H1 (cell line): Measurements from ENCODE around the gene UMODL1. TPM values are rescaled to one million over a fixed set of nuclear protein-coding genes. Genes with fewer than 3 reads are reported as not detected.

Source experiments
- CHD1 ChIP-seq: IDR thresholded peaks from 2 replicates; pipeline ENCODE4 v1.6.1; 2012; ENCODE audit warnings: low read depth, low read length, improper control_type of control experiment
- EZH2 ChIP-seq: fragments of 200-600 bp; sonication (generic); IDR thresholded peaks from 2 replicates; pipeline ENCODE4 v1.7.1; 2012; ENCODE audit warnings: low read depth, mild to moderate bottlenecking, moderate library complexity, low read length, inconsistent platforms; ENCODE audit not compliant: severe bottlenecking
- FOSL1 ChIP-seq: IDR thresholded peaks from 2 replicates; pipeline ENCODE4 v1.6.1; 2011; ENCODE audit warnings: mild to moderate bottlenecking, low read depth, low read length, moderate library complexity; ENCODE audit not compliant: insufficient read depth
- MAX ChIP-seq: IDR thresholded peaks from 2 replicates; pipeline ENCODE4 v1.6.1; 2012; ENCODE audit warnings: inconsistent platforms
- RNF2 ChIP-seq: fragments of 200-900, 300-1000 bp; sonication (generic); IDR thresholded peaks from 2 replicates; pipeline ENCODE4 v1.7.1; 2016; ENCODE audit warnings: borderline replicate concordance, low read depth, mild to moderate bottlenecking, antibody characterized with exemption, low read length; ENCODE audit not compliant: poor library complexity, severe bottlenecking; ENCODE audit errors: missing control alignments
- TBP ChIP-seq: IDR thresholded peaks from 2 replicates; pipeline ENCODE4 v1.6.1; 2011; ENCODE audit warnings: low read depth, low read length, improper control_type of control experiment
- TCF12 ChIP-seq: IDR thresholded peaks from 2 replicates; pipeline ENCODE4 v1.6.1; 2011; ENCODE audit warnings: low read depth, mild to moderate bottlenecking, low read length
- TEAD4 ChIP-seq: IDR thresholded peaks from 2 replicates; pipeline ENCODE4 v1.6.1; 2012; ENCODE audit warnings: low read depth, low read length, inconsistent platforms, mixed read lengths
- polyA plus RNA-seq, 7 experiments: library from polyadenylated mRNA; depleted of rRNA in 3 of 7; stranded (reverse) in 5 of 7; unstranded in 2 of 7; fragments of >200 nt in 5 of 7; fragments of 200-250 nt in 2 of 7; gene quantifications; 1 replicate in 5 of 7; 2 replicates in 1 of 7; 4 replicates in 1 of 7; pipeline versions ENCODE4 v1.2.1 to v1.2.3, GENCODE V29; 2011 to 2013; ENCODE audit warnings: missing spikeins in 2 of 7, mixed read lengths in 2 of 7
- total RNA-seq: library from RNA; stranded (reverse); fragmentation: NEBNext Ultra II Directional; extraction: Animal tissue kit (Norgen Biotek cat#: 25700); gene quantifications from 2 replicates; pipeline ENCODE4 v1.2.1, GENCODE V29; 2021

UMODL1 gene
- total and polyA plus RNA-seq, 2 of the 8 experiments (the other 6 are each of a cell fraction or from before 2014, with no cell fraction given) = not detected

GRCh38 chr21:42156690-42157605 is 85.8 kb downstream of the UMODL1 start (continued):
- TF ChIP-seq MAX (no peak), TEAD4 (no peak), RNF2 (no peak), TCF12 (no peak), FOSL1 (no peak), EZH2 (no peak), CHD1 (no peak), TBP (no peak)
- TF ChIP-seq, all 59 proteins: peak for 0
